Lower leg skin (tissue), 4 donors: ENCODE measurements around the gene BZW2. TPM values are rescaled to one million over a fixed set of nuclear protein-coding genes. Genes with fewer than 3 reads are reported as not detected.

Source experiments
- DNase-seq, 2 donors: peaks; one replicate each; pipeline ENCODE4 v3.0.0-alpha.2; 2019; ENCODE audit warnings: low spot score in 2 of 2
- H3K4me3 ChIP-seq: fragments of 200-600 bp; sonication (generic); 2 replicates; pipeline ENCODE4 v1.5.1; 2017; ENCODE audit warnings: mild to moderate bottlenecking, low read depth; ENCODE audit not compliant: poor library complexity, severe bottlenecking
- POLR2A ChIP-seq, 2 donors: fragments of 450-650 bp; IDR thresholded peaks; one replicate each; pipeline ENCODE4 v1.6.1; 2016 to 2017; ENCODE audit warnings: antibody characterized with exemption in 2 of 2, mild to moderate bottlenecking in 1 of 2, moderate library complexity in 1 of 2
- WGBS, 2 donors: methylation state at CpG; one replicate each; pipeline ENCODE4 v1.1.5; 2018; 5-methylcytosine and 5-hydroxymethylcytosine counted together
- intact Hi-C: fragments of 100-400 bp; cut with DNase I; formaldehyde crosslinking; loops from one replicate; pipeline ENCODE4 v1.15.0; 2023; ENCODE audit warnings: low total_unique reads
- total RNA-seq, 4 donors: library from RNA; depleted of rRNA; stranded (reverse); fragments of >200 nt; gene quantifications; one replicate each; pipeline ENCODE4 v1.1.0, GENCODE V29; 2016
- TF ChIP-seq, protein P1 (sequence below), 3 donors: fragments of 450-650 bp; IDR thresholded peaks; one replicate each; pipeline ENCODE4 v1.5.1; 2016; ENCODE audit warnings: antibody characterized with exemption in 3 of 3, mild to moderate bottlenecking in 3 of 3, moderate library complexity in 2 of 3

The BZW2 gene
- total RNA-seq, 4 donors from 2014 or later, result 51.3 to 82.2 (median 68.0) TPM

- TF ChIP-seq, protein P1, sequence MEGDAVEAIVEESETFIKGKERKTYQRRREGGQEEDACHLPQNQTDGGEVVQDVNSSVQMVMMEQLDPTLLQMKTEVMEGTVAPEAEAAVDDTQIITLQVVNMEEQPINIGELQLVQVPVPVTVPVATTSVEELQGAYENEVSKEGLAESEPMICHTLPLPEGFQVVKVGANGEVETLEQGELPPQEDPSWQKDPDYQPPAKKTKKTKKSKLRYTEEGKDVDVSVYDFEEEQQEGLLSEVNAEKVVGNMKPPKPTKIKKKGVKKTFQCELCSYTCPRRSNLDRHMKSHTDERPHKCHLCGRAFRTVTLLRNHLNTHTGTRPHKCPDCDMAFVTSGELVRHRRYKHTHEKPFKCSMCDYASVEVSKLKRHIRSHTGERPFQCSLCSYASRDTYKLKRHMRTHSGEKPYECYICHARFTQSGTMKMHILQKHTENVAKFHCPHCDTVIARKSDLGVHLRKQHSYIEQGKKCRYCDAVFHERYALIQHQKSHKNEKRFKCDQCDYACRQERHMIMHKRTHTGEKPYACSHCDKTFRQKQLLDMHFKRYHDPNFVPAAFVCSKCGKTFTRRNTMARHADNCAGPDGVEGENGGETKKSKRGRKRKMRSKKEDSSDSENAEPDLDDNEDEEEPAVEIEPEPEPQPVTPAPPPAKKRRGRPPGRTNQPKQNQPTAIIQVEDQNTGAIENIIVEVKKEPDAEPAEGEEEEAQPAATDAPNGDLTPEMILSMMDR (IDR thresholded peaks at IDR 0.05), result no peak
- no peak for TF ChIP-seq POLR2A (IDR thresholded peaks at IDR 0.05)
- WGBS, 2 donors, result 66 to 69% methylated on average over 7 of the region's 7 CpGs
Observed at GRCh38 chr7:16638282-16639280, 7.4 kb upstream of the BZW2 start.

GRCh38 chr7:16644157-16644556, 1.8 kb upstream of the BZW2 start:
- TF ChIP-seq POLR2A (IDR thresholded peaks at IDR 0.05), result no peak
- TF ChIP-seq, protein P1 (IDR thresholded peaks at IDR 0.05), result no peak
- H3K4me3 ChIP-seq, result peak overlapping the region; percentile 86
- intact Hi-C loops, result no loop called here
- no peak for DNase-seq
- WGBS, 2 donors, result 67 to 71% methylated on average over 4 of the region's 4 CpGs

More at GRCh38 chr7:16638282-16639280, 7.4 kb upstream of the BZW2 start:
- intact Hi-C loops, result no loop called here
- H3K4me3 ChIP-seq, result no peak overlapping the region
- DNase-seq, result no peak

DNA sequence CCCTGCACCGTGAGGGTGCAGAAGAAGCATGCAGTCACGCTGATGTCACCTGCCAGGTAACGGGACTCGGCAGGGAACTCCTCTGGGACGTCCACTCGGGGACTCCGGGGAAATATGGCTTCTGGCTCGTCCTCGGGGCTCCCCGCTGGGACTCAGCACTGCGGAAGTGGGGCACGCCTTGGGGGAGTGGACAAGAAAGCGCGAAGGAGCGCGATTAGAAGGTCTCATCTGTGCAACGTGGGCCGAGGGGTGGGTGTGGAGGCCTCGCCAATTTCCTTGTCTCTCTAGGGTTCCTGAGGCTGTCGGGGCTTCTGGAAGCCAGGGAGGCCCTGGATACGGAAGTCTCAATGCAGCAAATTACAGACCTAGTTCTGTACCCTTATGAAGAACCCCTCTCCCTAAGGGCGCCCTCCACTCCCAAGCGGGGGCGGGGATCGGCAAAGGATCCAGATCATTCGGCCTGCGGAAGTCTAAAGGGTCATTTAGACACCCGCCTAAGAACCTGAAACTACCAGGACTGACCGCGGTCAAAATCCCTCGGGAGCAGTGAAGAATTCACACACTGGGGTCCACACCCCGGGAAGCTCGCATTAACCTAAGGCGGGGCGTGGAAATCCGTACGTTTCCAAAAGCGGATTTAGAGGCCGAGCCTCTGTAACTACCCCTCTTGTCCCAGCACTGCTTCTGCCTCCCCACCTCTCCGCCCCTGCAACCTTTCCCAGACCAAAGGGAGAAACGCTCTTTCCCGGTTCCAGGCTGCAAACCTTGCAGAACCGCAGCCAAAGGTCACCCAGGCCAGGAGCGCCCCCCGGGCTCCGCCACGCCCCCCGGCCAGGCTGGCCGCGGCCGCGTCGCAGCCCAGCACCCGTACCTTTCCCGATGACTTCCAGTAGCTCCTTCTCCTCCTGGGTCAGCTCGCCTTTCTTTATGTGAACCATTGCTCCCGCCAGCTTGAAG, 1.1 kb upstream of the BZW2 start:
- WGBS, 2 donors, result 0 to 1% methylated on average over 56 to 57 of the region's 57 CpGs
- no peak for TF ChIP-seq POLR2A (IDR thresholded peaks at IDR 0.05)
- TF ChIP-seq, protein P1 (IDR thresholded peaks at IDR 0.05), result no peak
- peak; percentile 59 to 90 for DNase-seq
- intact Hi-C loops, result no loop called here
- peak overlapping the region; percentile 86 for H3K4me3 ChIP-seq

- intact Hi-C loops, result no loop called here
- no peak for DNase-seq
- peak overlapping the region; percentile 98 for H3K4me3 ChIP-seq
- no peak for TF ChIP-seq POLR2A (IDR thresholded peaks at IDR 0.05)
- TF ChIP-seq, protein P1 (IDR thresholded peaks at IDR 0.05), result no peak
- WGBS, 2 donors, result 1% methylated on average over 9 to 29 of the region's 29 CpGs
Observed at GRCh38 chr7:16646472-16647072, 591 bp downstream of the BZW2 start.

DNA sequence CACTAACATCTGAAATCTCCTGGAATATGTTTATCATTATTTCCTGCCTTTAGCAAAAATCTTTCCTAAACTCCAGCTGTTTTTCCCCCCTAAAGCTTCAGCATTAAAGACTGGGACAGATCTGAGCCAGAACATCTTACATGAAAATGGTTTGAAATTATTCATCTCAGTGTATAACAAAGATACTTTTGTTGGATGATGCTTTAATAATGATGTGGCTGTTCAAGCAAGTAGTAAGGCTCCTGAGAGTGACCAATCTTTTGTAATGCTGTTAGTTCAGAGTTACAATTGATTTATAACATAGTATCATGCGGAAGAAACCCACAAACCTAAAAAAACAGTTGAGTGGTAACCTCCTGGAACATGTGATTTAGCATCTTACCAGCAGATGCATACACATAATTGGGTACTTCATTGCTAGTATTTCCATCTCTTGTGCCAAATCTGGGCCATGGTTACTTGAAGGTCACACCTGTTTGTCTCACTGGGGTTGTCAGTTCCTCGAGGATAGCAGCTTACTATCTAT, 1.5 kb downstream of the BZW2 start:
- TF ChIP-seq POLR2A (IDR thresholded peaks at IDR 0.05), result no peak
- TF ChIP-seq, protein P1 (IDR thresholded peaks at IDR 0.05), result no peak
- no peak overlapping the region for H3K4me3 ChIP-seq
- no peak for DNase-seq
- 46 to 53% methylated on average over 2 of the region's 2 CpGs for WGBS, 2 donors
- intact Hi-C loops, result no loop called here
